Measurements from ENCODE around the gene SLC17A1. TPM values are rescaled to one million over a fixed set of nuclear protein-coding genes. Genes with fewer than 3 reads are reported as not detected.

The SLC17A1 gene
- total RNA-seq, 6 donors from 2014 or later, result not detected

DNA sequence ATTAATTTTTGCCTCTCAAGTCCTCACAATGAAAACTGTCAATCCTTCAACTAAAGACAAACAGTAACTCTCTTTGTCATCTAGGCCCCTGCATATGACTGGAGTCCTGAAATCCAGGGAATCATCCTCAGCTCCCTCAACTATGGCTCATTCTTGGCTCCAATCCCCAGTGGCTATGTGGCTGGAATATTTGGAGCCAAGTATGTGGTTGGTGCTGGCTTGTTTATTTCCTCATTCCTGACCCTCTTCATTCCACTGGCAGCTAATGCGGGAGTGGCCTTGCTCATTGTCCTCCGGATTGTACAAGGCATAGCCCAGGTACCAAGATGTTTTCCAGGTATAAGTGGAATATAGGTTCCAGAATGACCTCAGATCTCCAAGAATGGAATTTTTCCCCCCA lies 61.9 kb downstream of the SLC17A1 start:
- DNase-seq (peak in 1 of 2 donors; percentile 22), ATAC-seq (ENCODE audit: low FRiP score in 2 of 2) (peak in 1 of 2 donors; percentile 73)
- TF ChIP-seq POLR2AphosphoS5 (IDR thresholded peaks at IDR 0.05), result no peak
- TF ChIP-seq POLR2A (IDR thresholded peaks at IDR 0.05), result no peak
- no peak for TF ChIP-seq EP300 (IDR thresholded peaks at IDR 0.05)
- TF ChIP-seq, protein P1, sequence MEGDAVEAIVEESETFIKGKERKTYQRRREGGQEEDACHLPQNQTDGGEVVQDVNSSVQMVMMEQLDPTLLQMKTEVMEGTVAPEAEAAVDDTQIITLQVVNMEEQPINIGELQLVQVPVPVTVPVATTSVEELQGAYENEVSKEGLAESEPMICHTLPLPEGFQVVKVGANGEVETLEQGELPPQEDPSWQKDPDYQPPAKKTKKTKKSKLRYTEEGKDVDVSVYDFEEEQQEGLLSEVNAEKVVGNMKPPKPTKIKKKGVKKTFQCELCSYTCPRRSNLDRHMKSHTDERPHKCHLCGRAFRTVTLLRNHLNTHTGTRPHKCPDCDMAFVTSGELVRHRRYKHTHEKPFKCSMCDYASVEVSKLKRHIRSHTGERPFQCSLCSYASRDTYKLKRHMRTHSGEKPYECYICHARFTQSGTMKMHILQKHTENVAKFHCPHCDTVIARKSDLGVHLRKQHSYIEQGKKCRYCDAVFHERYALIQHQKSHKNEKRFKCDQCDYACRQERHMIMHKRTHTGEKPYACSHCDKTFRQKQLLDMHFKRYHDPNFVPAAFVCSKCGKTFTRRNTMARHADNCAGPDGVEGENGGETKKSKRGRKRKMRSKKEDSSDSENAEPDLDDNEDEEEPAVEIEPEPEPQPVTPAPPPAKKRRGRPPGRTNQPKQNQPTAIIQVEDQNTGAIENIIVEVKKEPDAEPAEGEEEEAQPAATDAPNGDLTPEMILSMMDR (IDR thresholded peaks at IDR 0.05), result no peak
- Histone ChIP-seq H3K27me3 (no peaks in the 10 kb centered on the region), H3K4me1 (no peaks in the 10 kb centered on the region), H3K27ac (no peak overlapping the region), H3K9me3 (no peaks in the 10 kb centered on the region), H3K4me3 (no peak overlapping the region), H3K36me3 (no peaks in the 10 kb centered on the region)
- WGBS, 2 donors, result 39 to 67% methylated on average over 1 to 2 of the region's 2 CpGs

DNA sequence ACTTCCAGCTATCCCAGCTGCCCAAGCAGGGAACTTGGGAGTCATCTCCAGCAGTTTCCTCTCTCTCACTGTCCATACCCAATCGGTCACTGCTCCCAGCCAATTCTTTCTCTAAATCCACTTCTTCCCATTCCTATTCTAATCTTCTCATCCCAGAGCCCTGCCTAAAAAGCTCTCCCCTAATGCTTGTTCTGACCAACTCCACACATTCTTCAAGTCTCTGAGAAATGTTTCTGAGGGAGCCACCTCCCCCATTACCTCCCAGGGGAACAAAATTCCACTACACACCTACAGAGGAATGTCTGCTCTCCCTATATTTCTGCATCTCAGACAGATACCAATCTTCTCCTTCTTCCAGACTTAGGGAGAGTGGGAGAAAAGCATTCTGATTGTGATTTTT lies 63.3 kb downstream of the SLC17A1 start:
- TF ChIP-seq POLR2A (IDR thresholded peaks at IDR 0.05) (no peak), POLR2AphosphoS5 (IDR thresholded peaks at IDR 0.05) (no peak), EP300 (IDR thresholded peaks at IDR 0.05) (no peak)
- TF ChIP-seq, protein P1 (IDR thresholded peaks at IDR 0.05), result no peak
- ATAC-seq (ENCODE audit: low FRiP score in 2 of 2) (no peak), DNase-seq (no peak)
- WGBS, 2 donors, result 79 to 80% methylated on average over 1 of the region's 1 CpG
- H3K4me1 ChIP-seq, result no peaks in the 10 kb centered on the region
- no peak overlapping the region for H3K4me3 ChIP-seq
- no peaks in the 10 kb centered on the region for H3K9me3 ChIP-seq
- H3K27me3 ChIP-seq, result no peaks in the 10 kb centered on the region
- no peaks in the 10 kb centered on the region for H3K36me3 ChIP-seq
- no peak overlapping the region for H3K27ac ChIP-seq

- TF ChIP-seq POLR2AphosphoS5 (IDR thresholded peaks at IDR 0.05) (no peak), POLR2A (IDR thresholded peaks at IDR 0.05) (no peak), EP300 (IDR thresholded peaks at IDR 0.05) (no peak)
- TF ChIP-seq, protein P1 (IDR thresholded peaks at IDR 0.05), result no peak
- WGBS, 2 donors, result 89 to 91% methylated on average over 2 of the region's 2 CpGs
- Histone ChIP-seq H3K4me1 (no peaks in the 10 kb centered on the region), H3K36me3 (no peaks in the 10 kb centered on the region), H3K4me3 (no peak overlapping the region), H3K27ac (no peak overlapping the region), H3K9me3 (no peaks in the 10 kb centered on the region), H3K27me3 (no peaks in the 10 kb centered on the region)
- no peak for ATAC-seq (ENCODE audit: low FRiP score in 2 of 2)
- no peak for DNase-seq
These were observed 67.2 kb downstream of the SLC17A1 start for GRCh38 chr6:25764611-25765010.

- H3K36me3 ChIP-seq, result no peaks in the 10 kb centered on the region
- H3K4me1 ChIP-seq, result no peaks in the 10 kb centered on the region
- TF ChIP-seq POLR2A (IDR thresholded peaks at IDR 0.05) (no peak), POLR2AphosphoS5 (IDR thresholded peaks at IDR 0.05) (no peak), EP300 (IDR thresholded peaks at IDR 0.05) (no peak)
- TF ChIP-seq, protein P1 (IDR thresholded peaks at IDR 0.05), result no peak
- no peaks in the 10 kb centered on the region for H3K9me3 ChIP-seq
- no peak overlapping the region for H3K4me3 ChIP-seq
- DNase-seq (no peak), ATAC-seq (ENCODE audit: low FRiP score in 2 of 2) (no peak)
- no peaks in the 10 kb centered on the region for H3K27me3 ChIP-seq
- no peak overlapping the region for H3K27ac ChIP-seq
- 73 to 80% methylated on average over 6 of the region's 6 CpGs for WGBS, 2 donors
These were observed 73.8 kb downstream of the SLC17A1 start for GRCh38 chr6:25757936-25758642.
